Lower leg skin (tissue), 4 donors: ENCODE data around the gene EEF2KMT. TPM values are rescaled to one million over a fixed set of nuclear protein-coding genes. Genes with fewer than 3 reads are reported as not detected.
"Not testable (repeated sequence)": the region's sequence is repeated elsewhere in the genome, so short reads cannot be mapped to it uniquely, and the experiment has no call there.

Experiments
- DNase-seq, 2 donors: peaks; one replicate each; pipeline ENCODE4 v3.0.0-alpha.2; 2019; ENCODE audit warnings: low spot score in 2 of 2
- H3K4me3 ChIP-seq: fragments of 200-600 bp; sonication (generic); 2 replicates; pipeline ENCODE4 v1.5.1; 2017; ENCODE audit warnings: mild to moderate bottlenecking, low read depth; ENCODE audit not compliant: poor library complexity, severe bottlenecking
- POLR2A ChIP-seq, 2 donors: fragments of 450-650 bp; IDR thresholded peaks; one replicate each; pipeline ENCODE4 v1.6.1; 2016 to 2017; ENCODE audit warnings: antibody characterized with exemption in 2 of 2, mild to moderate bottlenecking in 1 of 2, moderate library complexity in 1 of 2
- WGBS, 2 donors: methylation state at CpG; one replicate each; pipeline ENCODE4 v1.1.5; 2018; 5-methylcytosine and 5-hydroxymethylcytosine counted together
- intact Hi-C: fragments of 100-400 bp; cut with DNase I; formaldehyde crosslinking; loops from one replicate; pipeline ENCODE4 v1.15.0; 2023; ENCODE audit warnings: low total_unique reads
- total RNA-seq, 4 donors: library from RNA; depleted of rRNA; stranded (reverse); fragments of >200 nt; gene quantifications; one replicate each; pipeline ENCODE4 v1.1.0, GENCODE V29; 2016
- TF ChIP-seq, protein P1 (sequence below), 3 donors: fragments of 450-650 bp; IDR thresholded peaks; one replicate each; pipeline ENCODE4 v1.5.1; 2016; ENCODE audit warnings: antibody characterized with exemption in 3 of 3, mild to moderate bottlenecking in 3 of 3, moderate library complexity in 2 of 3

The EEF2KMT gene
- total RNA-seq, 4 donors from 2014 or later, result 6.6 to 10.2 (median 8.9) TPM

DNA sequence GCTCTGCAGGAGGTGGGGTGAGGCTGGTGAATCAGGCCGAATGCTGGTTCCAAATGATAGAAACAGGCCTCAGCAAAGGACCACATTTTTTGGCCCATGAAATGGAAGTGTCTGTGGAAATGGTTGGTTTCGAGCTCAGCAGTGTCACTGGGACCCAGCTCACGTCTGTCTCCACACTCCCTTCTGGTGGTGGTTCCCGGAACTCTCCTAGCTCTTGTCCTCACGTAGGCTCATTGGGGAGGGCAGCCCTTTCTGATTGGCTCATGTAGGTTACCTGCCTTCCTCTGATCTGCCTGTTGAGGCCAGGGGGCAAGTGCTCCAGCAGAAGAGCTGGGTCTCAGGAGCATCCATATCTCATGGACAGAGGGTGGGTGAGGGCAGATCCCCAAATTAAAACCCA lies 22.0 kb downstream of the EEF2KMT start:
- TF ChIP-seq POLR2A (IDR thresholded peaks at IDR 0.05), result no peak
- TF ChIP-seq, protein P1, sequence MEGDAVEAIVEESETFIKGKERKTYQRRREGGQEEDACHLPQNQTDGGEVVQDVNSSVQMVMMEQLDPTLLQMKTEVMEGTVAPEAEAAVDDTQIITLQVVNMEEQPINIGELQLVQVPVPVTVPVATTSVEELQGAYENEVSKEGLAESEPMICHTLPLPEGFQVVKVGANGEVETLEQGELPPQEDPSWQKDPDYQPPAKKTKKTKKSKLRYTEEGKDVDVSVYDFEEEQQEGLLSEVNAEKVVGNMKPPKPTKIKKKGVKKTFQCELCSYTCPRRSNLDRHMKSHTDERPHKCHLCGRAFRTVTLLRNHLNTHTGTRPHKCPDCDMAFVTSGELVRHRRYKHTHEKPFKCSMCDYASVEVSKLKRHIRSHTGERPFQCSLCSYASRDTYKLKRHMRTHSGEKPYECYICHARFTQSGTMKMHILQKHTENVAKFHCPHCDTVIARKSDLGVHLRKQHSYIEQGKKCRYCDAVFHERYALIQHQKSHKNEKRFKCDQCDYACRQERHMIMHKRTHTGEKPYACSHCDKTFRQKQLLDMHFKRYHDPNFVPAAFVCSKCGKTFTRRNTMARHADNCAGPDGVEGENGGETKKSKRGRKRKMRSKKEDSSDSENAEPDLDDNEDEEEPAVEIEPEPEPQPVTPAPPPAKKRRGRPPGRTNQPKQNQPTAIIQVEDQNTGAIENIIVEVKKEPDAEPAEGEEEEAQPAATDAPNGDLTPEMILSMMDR (IDR thresholded peaks at IDR 0.05), result no peak
- WGBS, 2 donors, result 78 to 88% methylated on average over 5 of the region's 5 CpGs

DNA sequence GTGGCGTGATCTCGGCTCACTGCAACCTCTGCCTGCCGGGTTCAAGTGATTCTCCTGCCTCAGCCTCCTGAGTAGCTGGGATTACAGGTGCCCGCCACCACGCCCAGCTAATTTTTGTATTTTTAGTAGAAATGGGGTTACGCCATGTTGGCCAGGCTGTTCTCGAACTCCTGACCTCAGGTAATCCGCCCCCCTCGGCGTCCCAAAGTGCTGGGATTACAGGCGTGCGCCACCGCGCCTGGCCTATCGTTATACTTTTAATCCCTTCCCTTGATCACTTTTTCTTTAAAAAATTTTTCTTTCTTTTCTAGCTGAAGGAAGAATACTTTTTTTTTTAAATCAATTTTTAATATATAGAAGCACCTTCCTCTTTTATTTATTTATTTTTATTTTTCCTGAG lies 23.8 kb downstream of the EEF2KMT start:
- WGBS, 2 donors, result 93 to 96% methylated on average over 15 of the region's 15 CpGs

More for the DNA sequence above, 22.0 kb downstream of the EEF2KMT start:
- intact Hi-C loops, result no loop called here
- no peak for DNase-seq
- H3K4me3 ChIP-seq, result no peak overlapping the region

GRCh38 chr16:5073279-5073629 lies 24.3 kb downstream of the EEF2KMT start:
- intact Hi-C loops, result no loop called here
- no peak overlapping the region for H3K4me3 ChIP-seq
- no peak for TF ChIP-seq POLR2A (IDR thresholded peaks at IDR 0.05)
- TF ChIP-seq, protein P1 (IDR thresholded peaks at IDR 0.05), result no peak
- DNase-seq, result no peak
- WGBS, 2 donors, result 73% methylated on average over 2 of the region's 2 CpGs

More for the DNA sequence above, 23.8 kb downstream of the EEF2KMT start:
- H3K4me3 ChIP-seq, intact Hi-C loops, DNase-seq: not testable (repeated sequence)

DNA sequence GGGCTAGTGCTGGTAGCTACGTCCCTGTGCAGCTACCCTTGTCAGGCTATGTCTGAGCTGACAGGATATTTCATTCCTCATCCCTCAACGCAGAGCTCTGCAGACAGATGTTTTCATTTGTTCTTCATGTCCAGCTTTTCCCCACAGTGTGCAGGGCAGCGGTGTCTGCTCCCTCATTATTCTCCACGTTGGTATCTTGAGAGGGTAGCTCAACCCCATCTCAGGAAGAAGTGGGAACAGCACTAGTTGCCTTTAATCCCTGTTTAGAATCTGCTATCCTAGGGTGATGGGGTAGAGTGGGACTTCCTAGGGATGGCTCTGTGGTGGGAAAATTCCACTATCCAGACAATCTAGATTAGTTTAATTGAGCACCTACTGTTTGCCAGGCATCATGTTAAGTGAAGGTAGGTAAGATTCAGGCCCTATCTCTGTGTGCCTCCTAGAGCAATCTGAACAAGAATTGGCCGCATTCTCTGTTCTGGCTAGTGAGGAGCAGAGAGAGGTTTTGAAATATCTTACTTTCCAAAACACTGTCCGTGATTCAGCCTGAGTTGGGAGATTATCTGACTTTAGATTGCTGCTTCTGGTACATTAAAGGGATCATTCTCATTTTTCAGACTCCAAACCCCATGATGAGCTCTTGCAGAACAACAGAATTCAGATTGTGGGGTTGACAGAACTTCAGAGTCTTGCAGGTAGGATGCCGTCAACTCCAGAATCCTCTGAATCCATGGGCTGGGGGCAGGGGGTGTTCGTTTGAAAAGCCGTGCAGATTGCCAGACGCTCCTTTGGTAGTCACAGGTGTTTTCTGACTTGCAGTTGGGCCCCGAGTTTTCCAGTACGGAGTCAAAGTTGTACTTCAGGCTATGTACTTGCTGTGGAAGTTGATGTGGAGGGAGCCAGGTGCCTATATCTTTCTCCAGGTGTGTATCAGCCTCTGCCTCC lies 25.0 kb downstream of the EEF2KMT start:
- no peak for TF ChIP-seq POLR2A (IDR thresholded peaks at IDR 0.05)
- TF ChIP-seq, protein P1 (IDR thresholded peaks at IDR 0.05), result no peak
- H3K4me3 ChIP-seq, result peak overlapping the region; percentile 69
- 59 to 61% methylated on average over 12 of the region's 12 CpGs for WGBS, 2 donors
- no peak for DNase-seq
- intact Hi-C loops, result no loop called here

DNA sequence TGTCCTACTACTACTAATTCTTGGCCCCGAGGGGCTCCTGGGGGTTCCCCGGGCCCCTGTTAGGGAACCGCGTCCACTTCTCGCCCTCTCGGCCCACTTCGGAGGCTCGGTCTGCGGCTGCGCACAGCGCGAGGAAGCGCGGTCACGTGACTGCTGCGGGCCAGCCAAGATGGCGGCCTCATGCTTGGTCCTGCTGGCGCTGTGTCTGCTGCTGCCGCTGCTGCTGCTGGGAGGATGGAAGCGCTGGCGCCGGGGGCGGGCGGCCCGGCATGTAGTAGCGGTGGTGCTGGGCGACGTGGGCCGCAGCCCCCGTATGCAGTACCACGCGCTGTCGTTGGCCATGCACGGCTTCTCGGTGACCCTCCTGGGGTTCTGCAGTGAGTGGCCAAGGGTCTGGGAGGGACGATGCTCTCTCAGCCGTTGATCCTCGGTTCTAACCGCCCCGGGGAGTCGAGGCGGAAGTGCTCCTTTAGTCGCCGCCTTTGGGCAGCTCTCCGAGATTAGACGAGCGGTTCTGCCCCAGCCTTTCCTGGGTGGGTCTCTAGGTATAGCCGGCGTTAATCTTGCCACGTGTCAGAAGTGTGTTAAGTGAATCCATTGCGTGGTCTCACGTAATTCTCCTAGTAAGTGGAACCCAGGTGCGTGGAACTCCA lies 25.8 kb downstream of the EEF2KMT start, which contains the start of gene ALG1:
TSS of gene ALG1 (plus strand) at position 163 of the 653 bp plus-strand sequence. CDS start at position 170, 7 bp downstream.
- WGBS, 2 donors, result 0% methylated on average over 15 to 29 of the region's 53 CpGs
- intact Hi-C loops, result no loop called here
- DNase-seq, result peak; percentile 84 to 98
- peak within 1 kb of the TSS; percentile 69 for H3K4me3 ChIP-seq
- TF ChIP-seq, protein P1 (IDR thresholded peaks at IDR 0.05), result no peak
- TF ChIP-seq POLR2A (IDR thresholded peaks at IDR 0.05), result no peak

GRCh38 chr16:5071341-5071680 lies 26.3 kb downstream of the EEF2KMT start:
- intact Hi-C loops, result no loop called here
- 44 to 52% methylated on average over 7 of the region's 7 CpGs for WGBS, 2 donors
- peak overlapping the region; percentile 69 for H3K4me3 ChIP-seq
- no peak for DNase-seq
- TF ChIP-seq, protein P1 (IDR thresholded peaks at IDR 0.05), result no peak
- TF ChIP-seq POLR2A (IDR thresholded peaks at IDR 0.05), result no peak
